GM19438 (cell line): ENCODE results near the gene HORMAD1.
"Not testable (repeated sequence)": the region's sequence is repeated elsewhere in the genome, so short reads cannot be mapped to it uniquely, and the experiment has no call there.

ENCODE experiments used
- ATAC-seq: cut with Tn5 transposase; IDR thresholded peaks from one replicate; pipeline ENCODE4 v1.9.1; 2021; ENCODE audit warnings: low read depth; ENCODE audit not compliant: unreplicated experiment

Gene HORMAD1

GRCh38 chr1:150720703-150721102 is at the start of gene HORMAD1:
HORMAD1 (minus strand) TSS chr1:150720895; CDS start chr1:150719505, 1,390 bp downstream.
- ATAC-seq: no peak

GRCh38 chr1:150767704-150768103 is 47.0 kb upstream of the HORMAD1 start:
- not testable (repeated sequence) for ATAC-seq

- peak; percentile 9 for ATAC-seq
Observed at GRCh38 chr1:150765977-150766301, 45.2 kb upstream of the HORMAD1 start.

GRCh38 chr1:150765296-150765976 is 44.7 kb upstream of the HORMAD1 start, which contains the start of gene CTSS:
CTSS (minus strand) TSS chr1:150765778; CDS start chr1:150764763, 1,015 bp downstream.
- ATAC-seq: peak; percentile 75

GRCh38 chr1:150764617-150765101 is 44.0 kb upstream of the HORMAD1 start:
- ATAC-seq: no peak

GRCh38 chr1:150763018-150763417 is 42.3 kb upstream of the HORMAD1 start:
- ATAC-seq: no peak

- no peak for ATAC-seq
Observed at GRCh38 chr1:150762552-150762951, 41.9 kb upstream of the HORMAD1 start.

- no peak for ATAC-seq
Observed at GRCh38 chr1:150761801-150762200, 41.1 kb upstream of the HORMAD1 start.

GRCh38 chr1:150760013-150760412 is 39.3 kb upstream of the HORMAD1 start:
- ATAC-seq: no peak

GRCh38 chr1:150753416-150753815 is 32.7 kb upstream of the HORMAD1 start:
- no peak for ATAC-seq

- no peak for ATAC-seq
Observed at GRCh38 chr1:150751443-150751842, 30.7 kb upstream of the HORMAD1 start.

GRCh38 chr1:150749720-150750311 is 29.1 kb upstream of the HORMAD1 start:
- no peak for ATAC-seq

GRCh38 chr1:150748878-150749719 is 28.4 kb upstream of the HORMAD1 start:
- ATAC-seq: no peak

GRCh38 chr1:150730130-150730721 is 9.5 kb upstream of the HORMAD1 start:
- ATAC-seq: no peak

GRCh38 chr1:150724336-150724735 is 3.6 kb upstream of the HORMAD1 start:
- ATAC-seq: no peak

GRCh38 chr1:150720098-150720497 is 597 bp downstream of the HORMAD1 start:
- ATAC-seq: no peak

GRCh38 chr1:150718225-150718891 is 2.3 kb downstream of the HORMAD1 start:
- no peak for ATAC-seq

- not testable (repeated sequence) for ATAC-seq
Observed at GRCh38 chr1:150709031-150709430, 11.7 kb downstream of the HORMAD1 start.

- ATAC-seq: no peak
Observed at GRCh38 chr1:150708595-150708994, 12.1 kb downstream of the HORMAD1 start.

GRCh38 chr1:150706091-150706490 is 14.6 kb downstream of the HORMAD1 start:
- no peak for ATAC-seq
